Keratinocyte (primary cell): ENCODE measurements around the gene GRIN1. TPM values are rescaled to one million over a fixed set of nuclear protein-coding genes. Genes with fewer than 3 reads are reported as not detected.
A peak's percentile ranks its signal among the peaks of the same experiment; 100 is the strongest.

Experiments
- DNase-seq: peaks from one replicate; pipeline ENCODE4 v3.0.0-alpha.2; 2011; ENCODE audit warnings: low read depth, missing footprints, low spot score
- FAIRE-seq: peaks from 2 replicates; lab custom pipeline; 2011; peaks lifted over from hg19 to GRCh38; lab: Jason Lieb, UNC
- H2AFZ ChIP-seq: 2 replicates; pipeline ENCODE4 v1.6.0; 2012; ENCODE audit warnings: low read length, control low read depth, inconsistent platforms; ENCODE audit not compliant: control insufficient read depth
- H3K27ac ChIP-seq: 2 replicates; pipeline ENCODE4 v1.5.1; 2011; ENCODE audit warnings: low read length; ENCODE audit not compliant: control insufficient read depth, insufficient read depth
- H3K27me3 ChIP-seq: 3 replicates; pipeline ENCODE4 v1.6.0; 2011; ENCODE audit warnings: low read length; ENCODE audit not compliant: control insufficient read depth, insufficient read depth; ENCODE audit errors: extremely low read depth
- H3K36me3 ChIP-seq, 2 experiments: 2 replicates in 1 of 2; 3 replicates in 1 of 2; pipeline ENCODE4 v1.5.1; 2011; ENCODE audit warnings: low read length in 2 of 2, mild to moderate bottlenecking in 1 of 2; ENCODE audit not compliant: control insufficient read depth in 2 of 2, insufficient read depth in 2 of 2; ENCODE audit errors: extremely low read depth in 1 of 2
- H3K4me1 ChIP-seq: 3 replicates; pipeline ENCODE4 v1.5.1; 2011; ENCODE audit warnings: low read length; ENCODE audit not compliant: control insufficient read depth, insufficient read depth; ENCODE audit errors: extremely low read depth
- H3K4me2 ChIP-seq: 3 replicates; pipeline ENCODE4 v1.6.0; 2011; ENCODE audit warnings: low read depth, low read length; ENCODE audit not compliant: control insufficient read depth, insufficient read depth; ENCODE audit errors: extremely low read depth
- H3K4me3 ChIP-seq, 3 experiments: fragments of 200-600 bp in 1 of 3; sonication (generic) in 1 of 3; 2 replicates in 2 of 3; 3 replicates in 1 of 3; pipeline ENCODE4 v1.5.1; 2011 to 2016; ENCODE audit warnings: low read length in 3 of 3, mild to moderate bottlenecking in 3 of 3, control low read depth in 2 of 3, inconsistent platforms in 1 of 3, low read depth in 1 of 3, mixed read lengths in 1 of 3, mixed run types in 1 of 3, moderate library complexity in 1 of 3; ENCODE audit not compliant: control insufficient read depth in 2 of 3, insufficient read depth in 2 of 3; ENCODE audit errors: extremely low read depth in 1 of 3
- H3K79me2 ChIP-seq: 2 replicates; pipeline ENCODE4 v1.6.0; 2012; ENCODE audit warnings: low read length; ENCODE audit not compliant: control insufficient read depth, insufficient read depth
- H3K9ac ChIP-seq: 3 replicates; pipeline ENCODE4 v1.6.0; 2011; ENCODE audit warnings: low read length; ENCODE audit not compliant: control insufficient read depth, insufficient read depth; ENCODE audit errors: extremely low read depth
- H3K9me1 ChIP-seq: 3 replicates; pipeline ENCODE4 v1.6.0; 2011; ENCODE audit warnings: low read length; ENCODE audit not compliant: control insufficient read depth, insufficient read depth; ENCODE audit errors: extremely low read depth
- H3K9me3 ChIP-seq: 2 replicates; pipeline ENCODE4 v1.5.1; 2012; ENCODE audit warnings: low read depth, low read length; ENCODE audit not compliant: control insufficient read depth
- H4K20me1 ChIP-seq: 3 replicates; pipeline ENCODE4 v1.6.0; 2011; ENCODE audit warnings: low read length; ENCODE audit not compliant: control insufficient read depth, insufficient read depth; ENCODE audit errors: extremely low read depth
- EZH2 ChIP-seq: IDR thresholded peaks from one replicate; pipeline ENCODE4 v1.6.1; 2012; ENCODE audit warnings: inconsistent platforms, mild to moderate bottlenecking, low read length, moderate library complexity
- dilution Hi-C: fragments of 300-500 bp; cut with MboI; formaldehyde crosslinking; loops from one replicate; pipeline ENCODE4 v1.7.0; 2020; ENCODE audit warnings: low sequenced_read_pairs; ENCODE audit not compliant: extremely low pct_ligation_motif_present
- polyA plus RNA-seq, 5 experiments: library from polyadenylated mRNA; depleted of rRNA in 3 of 5; stranded (reverse) in 3 of 5; stranded (forward) in 1 of 5; unstranded in 1 of 5; fragments of >200 nt; gene quantifications; 1 replicate in 1 of 5; 2 replicates in 3 of 5; 3 replicates in 1 of 5; pipeline versions ENCODE4 v1.2.1 to v1.2.3, GENCODE V29; 2011 to 2012; ENCODE audit warnings: missing spikeins in 2 of 5, low read depth in 1 of 5, low replicate concordance in 1 of 5
- TF ChIP-seq, protein P1 (sequence below), 3 experiments: IDR thresholded peaks in 1 of 3; conservative IDR thresholded peaks in 1 of 3; optimal IDR thresholded peaks in 1 of 3; 2 replicates in 2 of 3; 3 replicates in 1 of 3; pipeline versions ENCODE3 to v1.5.1; 2011; ENCODE audit warnings: low read length in 3 of 3, mild to moderate bottlenecking in 3 of 3, moderate library complexity in 2 of 3, control low read depth in 1 of 3, inconsistent platforms in 1 of 3; ENCODE audit not compliant: insufficient read depth in 2 of 3; ENCODE audit errors: extremely low read depth in 1 of 3

Gene GRIN1
- polyA plus RNA-seq, 1 donor (not counting 4 experiments of a cell fraction or from before 2014, with no cell fraction given) = 0.03 TPM

GRCh38 chr9:137199411-137200121 is 60.6 kb downstream of the GRIN1 start:
- TF ChIP-seq, protein P1, sequence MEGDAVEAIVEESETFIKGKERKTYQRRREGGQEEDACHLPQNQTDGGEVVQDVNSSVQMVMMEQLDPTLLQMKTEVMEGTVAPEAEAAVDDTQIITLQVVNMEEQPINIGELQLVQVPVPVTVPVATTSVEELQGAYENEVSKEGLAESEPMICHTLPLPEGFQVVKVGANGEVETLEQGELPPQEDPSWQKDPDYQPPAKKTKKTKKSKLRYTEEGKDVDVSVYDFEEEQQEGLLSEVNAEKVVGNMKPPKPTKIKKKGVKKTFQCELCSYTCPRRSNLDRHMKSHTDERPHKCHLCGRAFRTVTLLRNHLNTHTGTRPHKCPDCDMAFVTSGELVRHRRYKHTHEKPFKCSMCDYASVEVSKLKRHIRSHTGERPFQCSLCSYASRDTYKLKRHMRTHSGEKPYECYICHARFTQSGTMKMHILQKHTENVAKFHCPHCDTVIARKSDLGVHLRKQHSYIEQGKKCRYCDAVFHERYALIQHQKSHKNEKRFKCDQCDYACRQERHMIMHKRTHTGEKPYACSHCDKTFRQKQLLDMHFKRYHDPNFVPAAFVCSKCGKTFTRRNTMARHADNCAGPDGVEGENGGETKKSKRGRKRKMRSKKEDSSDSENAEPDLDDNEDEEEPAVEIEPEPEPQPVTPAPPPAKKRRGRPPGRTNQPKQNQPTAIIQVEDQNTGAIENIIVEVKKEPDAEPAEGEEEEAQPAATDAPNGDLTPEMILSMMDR (optimal IDR thresholded peaks at IDR 0.05 in 1 of 3, IDR thresholded peaks at IDR 0.05 in 1 of 3, conservative IDR thresholded peaks at IDR 0.05 in 1 of 3; ENCODE audit: extremely low read depth in 1 of 3, insufficient read depth in 2 of 3, low read length in 3 of 3) = no peak
- no peak for TF ChIP-seq EZH2
- no peak overlapping the region for H3K9ac ChIP-seq
- peaks cover 3% of the 10 kb centered on the region for H3K9me1 ChIP-seq
- H3K79me2 ChIP-seq = peaks cover 25% of the 10 kb centered on the region
- no peak overlapping the region for H3K27ac ChIP-seq
- no peak for DNase-seq
- no peak for FAIRE-seq
- H3K9me3 ChIP-seq = no peaks in the 10 kb centered on the region
- H3K4me2 ChIP-seq = peak overlapping the region; percentile 41
- no peak overlapping the region for H2AFZ ChIP-seq
- no peaks in the 10 kb centered on the region for H3K36me3 ChIP-seq
- peaks cover 7% of the 10 kb centered on the region for H4K20me1 ChIP-seq
- dilution Hi-C loops = no loop called here
- no peaks in the 10 kb centered on the region for H3K27me3 ChIP-seq
- H3K4me1 ChIP-seq = peaks cover 44% of the 10 kb centered on the region
- H3K4me3 ChIP-seq = peak overlapping the region in 2 of 3 experiments; percentile 25 to 32

DNA sequence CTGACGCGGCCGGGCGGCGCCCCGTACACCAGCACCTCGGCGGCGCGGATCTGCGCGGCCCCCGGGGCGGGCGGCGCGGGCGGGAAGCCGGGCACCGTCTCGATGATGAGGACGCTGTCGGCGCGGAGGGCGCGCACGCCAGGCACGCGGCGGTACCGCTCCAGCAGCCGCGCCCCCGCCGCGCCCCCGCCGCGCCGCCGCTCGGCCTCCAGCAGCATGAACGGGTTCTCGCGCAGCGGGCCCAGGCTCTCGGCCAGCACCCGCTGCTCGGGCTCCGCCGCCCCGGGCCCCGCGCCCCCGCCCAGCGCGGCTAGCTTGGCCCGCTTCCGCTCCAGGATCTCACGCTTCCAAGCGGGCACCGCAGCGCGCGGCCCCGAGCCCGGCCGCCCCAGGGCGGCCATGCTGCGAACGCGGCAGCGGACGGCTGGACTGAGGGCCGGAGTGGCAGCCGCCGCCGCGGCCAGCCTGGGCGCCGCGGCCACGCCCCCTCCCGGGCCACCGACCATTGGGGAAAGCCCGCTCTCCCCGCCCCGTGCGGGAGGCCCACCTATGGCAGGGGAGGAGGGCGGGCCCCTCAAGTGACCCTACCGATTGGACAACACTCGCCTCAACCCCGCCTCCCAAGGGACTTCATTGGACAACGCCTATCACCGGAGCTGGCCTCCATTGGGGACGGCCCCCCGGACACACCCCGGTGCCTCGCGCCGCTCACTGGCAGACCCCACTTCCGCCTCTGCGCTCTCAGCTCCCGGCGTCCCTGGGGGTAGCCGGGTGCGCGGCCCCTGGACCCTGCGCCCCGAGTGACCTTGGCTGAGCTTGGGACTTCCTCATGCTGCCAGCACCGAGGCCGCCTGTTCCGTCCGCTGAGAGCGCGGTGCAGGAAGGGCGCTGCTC is 61.6 kb downstream of the GRIN1 start, which contains the start of gene TPRN:
TPRN (minus strand) TSS at position 431 of the 894 bp plus-strand sequence; CDS start at position 401, 30 bp downstream.
- peaks cover 38% of the 10 kb centered on the region for H3K4me1 ChIP-seq
- H4K20me1 ChIP-seq = peaks cover 5% of the 10 kb centered on the region
- TF ChIP-seq EZH2 = no peak
- TF ChIP-seq, protein P1 (optimal IDR thresholded peaks at IDR 0.05 in 1 of 3, IDR thresholded peaks at IDR 0.05 in 1 of 3, conservative IDR thresholded peaks at IDR 0.05 in 1 of 3; ENCODE audit: extremely low read depth in 1 of 3, insufficient read depth in 2 of 3, low read length in 3 of 3) = no peak
- peak within 1 kb of the TSS; percentile 64 to 81 (median 71) for H3K4me3 ChIP-seq
- H3K9ac ChIP-seq = peak within 1 kb of the TSS; percentile 77
- H3K79me2 ChIP-seq = peaks cover 33% of the 10 kb centered on the region
- H3K9me1 ChIP-seq = no peaks in the 10 kb centered on the region
- FAIRE-seq = peak; percentile 71
- no peaks in the 10 kb centered on the region for H3K9me3 ChIP-seq
- peak; percentile 94 for DNase-seq
- H3K36me3 ChIP-seq = no peaks in the 10 kb centered on the region
- peak within 1 kb of the TSS; percentile 47 for H3K27ac ChIP-seq
- dilution Hi-C loops = no loop called here
- H3K4me2 ChIP-seq = peak within 1 kb of the TSS; percentile 93
- no peaks in the 10 kb centered on the region for H3K27me3 ChIP-seq
- peak within 1 kb of the TSS; percentile 71 for H2AFZ ChIP-seq
